Frontal cortex (tissue), 1 donor: ENCODE measurements around the gene PICALM. TPM values are rescaled to one million over a fixed set of nuclear protein-coding genes. Genes with fewer than 3 reads are reported as not detected.

Experiments used
- total RNA-seq: library from RNA; depleted of rRNA; stranded (reverse); fragments of >200 nt; gene quantifications from one replicate; pipeline ENCODE4 v1.2.3, GENCODE V29; 2014

The PICALM gene
- total RNA-seq, 1 donor from 2014 or later: 1,205 TPM

Other genes with a start within 250 kb of the PICALM start
- gene CCDC83, start 213.7 kb downstream of the PICALM start, total RNA-seq: not detected
- gene EED, start 175.7 kb upstream of the PICALM start, total RNA-seq: 24.9 TPM
- 67.7 TPM for gene HIKESHI, start 233.2 kb upstream of the PICALM start, total RNA-seq